Measurements from ENCODE around the gene SIGLEC12.
A peak's percentile ranks its signal among the peaks of the same experiment; 100 is the strongest.

The SIGLEC12 gene

GRCh38 chr19:51539821-51540366, 38.3 kb upstream of the SIGLEC12 start:
- DNase-seq (ENCODE audit: low spot score): no peak
- no peak for TF ChIP-seq CTCF (IDR thresholded peaks at IDR 0.05; ENCODE audit: borderline replicate concordance, control extremely low read depth, extremely low read depth, insufficient read depth, missing control alignments)
- in situ Hi-C loops (cut with MboI; ENCODE audit: low sequenced_read_pairs, unreplicated experiment): no loop called here

- in situ Hi-C loops (cut with MboI; ENCODE audit: low sequenced_read_pairs, unreplicated experiment): no loop called here
- no peak for DNase-seq (ENCODE audit: low spot score)
- no peak for TF ChIP-seq CTCF (IDR thresholded peaks at IDR 0.05; ENCODE audit: borderline replicate concordance, control extremely low read depth, extremely low read depth, insufficient read depth, missing control alignments)
Measured at GRCh38 chr19:51535535-51535934, 33.9 kb upstream of the SIGLEC12 start.

GRCh38 chr19:51531349-51532315, 30.0 kb upstream of the SIGLEC12 start, which contains the start of gene SIGLEC6:
SIGLEC6 (minus strand) TSS chr19:51531670; CDS start chr19:51531648, 22 bp downstream.
- peak; percentile 79 for DNase-seq (ENCODE audit: low spot score)

GRCh38 chr19:51530616-51531015, 29.0 kb upstream of the SIGLEC12 start:
- in situ Hi-C loops (cut with MboI; ENCODE audit: low sequenced_read_pairs, unreplicated experiment): no loop called here
- no peak for DNase-seq (ENCODE audit: low spot score)
- no peak for TF ChIP-seq CTCF (IDR thresholded peaks at IDR 0.05; ENCODE audit: borderline replicate concordance, control extremely low read depth, extremely low read depth, insufficient read depth, missing control alignments)

More at GRCh38 chr19:51531349-51532315, 30.0 kb upstream of the SIGLEC12 start, which contains the start of gene SIGLEC6:
- TF ChIP-seq CTCF (IDR thresholded peaks at IDR 0.05; ENCODE audit: borderline replicate concordance, control extremely low read depth, extremely low read depth, insufficient read depth, missing control alignments): no peak
- in situ Hi-C loops (cut with MboI; ENCODE audit: low sequenced_read_pairs, unreplicated experiment): no loop called here

- no peak for DNase-seq (ENCODE audit: low spot score)
- in situ Hi-C loops (cut with MboI; ENCODE audit: low sequenced_read_pairs, unreplicated experiment): no loop called here
- no peak for TF ChIP-seq CTCF (IDR thresholded peaks at IDR 0.05; ENCODE audit: borderline replicate concordance, control extremely low read depth, extremely low read depth, insufficient read depth, missing control alignments)
Measured at GRCh38 chr19:51529301-51529700, 27.7 kb upstream of the SIGLEC12 start.

GRCh38 chr19:51525651-51526050, 24.1 kb upstream of the SIGLEC12 start:
- in situ Hi-C loops (cut with MboI; ENCODE audit: low sequenced_read_pairs, unreplicated experiment): no loop called here
- DNase-seq (ENCODE audit: low spot score): no peak
- TF ChIP-seq CTCF (IDR thresholded peaks at IDR 0.05; ENCODE audit: borderline replicate concordance, control extremely low read depth, extremely low read depth, insufficient read depth, missing control alignments): no peak
